Body of pancreas (tissue), 4 donors: Measurements from ENCODE around the gene TMEM178B.

Experiments used
- POLR2A ChIP-seq, 3 donors: fragments of 450-650 bp; IDR thresholded peaks; one replicate each; pipeline ENCODE4 v1.6.1; 2016; ENCODE audit warnings: antibody characterized with exemption in 3 of 3, mild to moderate bottlenecking in 2 of 3
- TF ChIP-seq, protein P1 (sequence below), 7 experiments: fragments of 450-650 bp in 4 of 7; fragments of 200-600 bp in 3 of 7; sonication (generic) in 3 of 7; IDR thresholded peaks; one replicate each; pipeline ENCODE4 v1.5.1; 2016 to 2019; ENCODE audit warnings: antibody characterized with exemption in 7 of 7

DNA sequence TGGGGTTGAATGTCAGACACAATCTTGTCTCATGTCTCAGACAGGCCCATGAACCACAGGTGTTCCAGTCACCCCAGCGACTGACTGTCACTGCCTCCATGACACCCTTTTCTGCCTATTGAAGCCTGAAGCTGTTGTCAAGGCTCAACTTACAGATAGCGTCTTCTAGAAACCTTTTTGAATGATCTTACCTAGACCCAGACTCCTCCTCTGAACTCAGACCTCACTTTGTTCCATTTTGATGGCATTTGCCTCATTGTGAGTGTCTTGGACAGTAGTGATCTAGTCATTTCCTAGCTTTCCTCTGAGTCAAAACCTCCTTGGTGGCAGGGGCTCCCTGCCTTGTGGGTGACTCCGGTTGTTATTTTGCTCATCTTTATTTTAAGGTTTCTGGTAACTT is 379.0 kb downstream of the TMEM178B start:
- TF ChIP-seq, protein P1, sequence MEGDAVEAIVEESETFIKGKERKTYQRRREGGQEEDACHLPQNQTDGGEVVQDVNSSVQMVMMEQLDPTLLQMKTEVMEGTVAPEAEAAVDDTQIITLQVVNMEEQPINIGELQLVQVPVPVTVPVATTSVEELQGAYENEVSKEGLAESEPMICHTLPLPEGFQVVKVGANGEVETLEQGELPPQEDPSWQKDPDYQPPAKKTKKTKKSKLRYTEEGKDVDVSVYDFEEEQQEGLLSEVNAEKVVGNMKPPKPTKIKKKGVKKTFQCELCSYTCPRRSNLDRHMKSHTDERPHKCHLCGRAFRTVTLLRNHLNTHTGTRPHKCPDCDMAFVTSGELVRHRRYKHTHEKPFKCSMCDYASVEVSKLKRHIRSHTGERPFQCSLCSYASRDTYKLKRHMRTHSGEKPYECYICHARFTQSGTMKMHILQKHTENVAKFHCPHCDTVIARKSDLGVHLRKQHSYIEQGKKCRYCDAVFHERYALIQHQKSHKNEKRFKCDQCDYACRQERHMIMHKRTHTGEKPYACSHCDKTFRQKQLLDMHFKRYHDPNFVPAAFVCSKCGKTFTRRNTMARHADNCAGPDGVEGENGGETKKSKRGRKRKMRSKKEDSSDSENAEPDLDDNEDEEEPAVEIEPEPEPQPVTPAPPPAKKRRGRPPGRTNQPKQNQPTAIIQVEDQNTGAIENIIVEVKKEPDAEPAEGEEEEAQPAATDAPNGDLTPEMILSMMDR (IDR thresholded peaks at IDR 0.05), result no peak
- no peak for TF ChIP-seq POLR2A (IDR thresholded peaks at IDR 0.05)
